GM12891 (cell line): ENCODE measurements around the gene CSH2.
"Not testable (repeated sequence)": the region's sequence is repeated elsewhere in the genome, so short reads cannot be mapped to it uniquely, and the experiment has no call there.

Experiments used
- POLR2A ChIP-seq: IDR thresholded peaks from 2 replicates; pipeline ENCODE4 v1.6.1; 2011; ENCODE audit warnings: low read depth, low read length, control low read depth
- POLR2AphosphoS5 ChIP-seq: IDR thresholded peaks from 2 replicates; pipeline ENCODE4 v1.6.1; 2011; ENCODE audit warnings: low read depth, low read length, control low read depth
- TAF1 ChIP-seq: IDR thresholded peaks from 2 replicates; pipeline ENCODE4 v1.6.1; 2011; ENCODE audit warnings: low read depth, low read length, control low read depth

- TF ChIP-seq POLR2A, POLR2AphosphoS5, TAF1: not testable (repeated sequence)
Observed at GRCh38 chr17:63870292-63870665, 3.2 kb downstream of the CSH2 start.
